ENCODE measurements around the gene RIMKLB. TPM values are rescaled to one million over a fixed set of nuclear protein-coding genes. Genes with fewer than 3 reads are reported as not detected.

RIMKLB gene
- total RNA-seq, 1 donor from 2014 or later: 59.8 TPM

DNA sequence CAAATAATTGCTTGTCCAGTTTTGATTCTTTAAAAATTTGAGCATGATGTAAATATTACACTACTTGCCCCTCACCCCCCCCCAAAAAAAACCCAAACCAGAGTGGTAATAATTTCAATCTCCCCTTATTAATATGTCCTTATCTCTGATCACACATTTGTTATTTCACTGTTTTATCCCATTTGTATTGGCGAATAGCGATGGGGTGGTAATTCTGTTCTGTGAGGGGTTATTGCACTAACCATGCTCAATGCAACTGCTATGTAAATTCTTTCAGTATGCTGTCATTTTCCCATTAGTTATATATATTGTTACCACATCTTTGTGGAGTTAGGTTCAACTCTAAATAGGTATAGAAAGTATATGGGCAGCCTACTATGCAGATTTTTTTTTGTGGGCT lies 1.1 kb downstream of the RIMKLB start:
- DNase-seq (ENCODE audit: extremely low spot score, unreplicated experiment): no peak
- H3K27me3 Mint-ChIP-seq: peaks cover 3% of the 10 kb centered on the region
- H3K36me3 Mint-ChIP-seq: peaks cover 17% of the 10 kb centered on the region
- H3K4me3 Mint-ChIP-seq: peak overlapping the region; percentile 94
- no peaks in the 10 kb centered on the region for H3K9me3 Mint-ChIP-seq
- H3K27ac Mint-ChIP-seq: peak overlapping the region; percentile 90
- TF ChIP-seq, protein P1, sequence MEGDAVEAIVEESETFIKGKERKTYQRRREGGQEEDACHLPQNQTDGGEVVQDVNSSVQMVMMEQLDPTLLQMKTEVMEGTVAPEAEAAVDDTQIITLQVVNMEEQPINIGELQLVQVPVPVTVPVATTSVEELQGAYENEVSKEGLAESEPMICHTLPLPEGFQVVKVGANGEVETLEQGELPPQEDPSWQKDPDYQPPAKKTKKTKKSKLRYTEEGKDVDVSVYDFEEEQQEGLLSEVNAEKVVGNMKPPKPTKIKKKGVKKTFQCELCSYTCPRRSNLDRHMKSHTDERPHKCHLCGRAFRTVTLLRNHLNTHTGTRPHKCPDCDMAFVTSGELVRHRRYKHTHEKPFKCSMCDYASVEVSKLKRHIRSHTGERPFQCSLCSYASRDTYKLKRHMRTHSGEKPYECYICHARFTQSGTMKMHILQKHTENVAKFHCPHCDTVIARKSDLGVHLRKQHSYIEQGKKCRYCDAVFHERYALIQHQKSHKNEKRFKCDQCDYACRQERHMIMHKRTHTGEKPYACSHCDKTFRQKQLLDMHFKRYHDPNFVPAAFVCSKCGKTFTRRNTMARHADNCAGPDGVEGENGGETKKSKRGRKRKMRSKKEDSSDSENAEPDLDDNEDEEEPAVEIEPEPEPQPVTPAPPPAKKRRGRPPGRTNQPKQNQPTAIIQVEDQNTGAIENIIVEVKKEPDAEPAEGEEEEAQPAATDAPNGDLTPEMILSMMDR (conservative IDR thresholded peaks at IDR 0.05): no peak
- peaks cover 4% of the 10 kb centered on the region for H3K4me1 Mint-ChIP-seq (ENCODE audit: unreplicated experiment)

DNA sequence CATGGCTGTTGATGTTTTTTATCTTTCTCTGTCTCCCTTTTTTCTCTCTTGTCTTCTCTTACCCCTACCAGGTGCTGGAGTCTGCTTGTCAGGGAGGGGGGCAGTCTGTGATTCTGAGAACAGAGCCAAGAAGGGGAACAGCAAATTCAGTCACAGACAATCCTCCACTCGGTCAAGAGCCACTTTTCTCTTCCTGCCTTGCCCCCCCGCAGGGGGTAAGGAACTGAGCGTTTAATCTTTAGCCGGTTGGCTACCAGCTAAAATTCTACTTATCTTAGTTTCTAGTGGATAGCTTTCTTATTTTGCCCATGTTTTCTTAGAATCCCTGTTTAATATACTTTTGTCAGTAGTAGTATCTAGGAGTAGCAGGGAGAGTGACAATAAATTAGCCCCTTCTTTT lies 1.9 kb downstream of the RIMKLB start:
- Mint-ChIP-seq H3K4me3 (peak overlapping the region; percentile 83), H3K36me3 (peaks cover 17% of the 10 kb centered on the region), H3K27ac (peak overlapping the region; percentile 75), H3K4me1 (ENCODE audit: unreplicated experiment) (peaks cover 4% of the 10 kb centered on the region), H3K27me3 (peaks cover 3% of the 10 kb centered on the region), H3K9me3 (no peaks in the 10 kb centered on the region)
- TF ChIP-seq, protein P1 (conservative IDR thresholded peaks at IDR 0.05): no peak
- no peak for DNase-seq (ENCODE audit: extremely low spot score, unreplicated experiment)

DNA sequence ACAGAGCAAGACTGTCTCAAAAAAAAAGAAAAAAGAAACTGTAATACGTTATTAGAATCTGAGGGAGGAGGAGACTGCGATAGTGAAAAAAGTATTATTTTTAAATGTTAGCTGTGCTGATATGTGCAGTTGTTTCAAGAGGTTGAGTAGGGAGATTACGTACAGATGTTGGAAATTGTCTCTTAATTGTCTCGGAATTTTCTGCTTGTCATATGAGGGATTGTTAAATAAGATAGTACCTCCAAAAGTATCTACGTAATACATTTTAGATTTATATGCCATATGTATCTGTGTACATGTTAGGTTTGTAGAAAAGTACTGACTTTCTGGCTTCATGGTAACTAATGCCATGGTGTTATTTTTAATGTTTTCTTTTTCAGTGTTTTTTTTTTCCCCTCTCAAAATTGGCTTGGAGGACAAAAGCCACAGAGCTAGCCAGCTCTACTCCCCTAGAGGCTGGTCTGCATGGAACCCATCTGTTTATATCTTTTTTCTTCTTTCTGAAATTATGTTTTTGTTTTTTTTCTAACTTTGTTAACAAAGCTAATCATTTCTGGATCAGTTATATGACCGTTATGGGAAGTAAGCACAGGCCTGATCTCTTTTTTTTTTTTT lies 3.4 kb downstream of the RIMKLB start:
- TF ChIP-seq, protein P1 (conservative IDR thresholded peaks at IDR 0.05): no peak
- Mint-ChIP-seq H3K4me1 (ENCODE audit: unreplicated experiment) (peaks cover 4% of the 10 kb centered on the region), H3K36me3 (peaks cover 17% of the 10 kb centered on the region), H3K27ac (peak overlapping the region; percentile 75), H3K27me3 (peaks cover 3% of the 10 kb centered on the region), H3K9me3 (no peaks in the 10 kb centered on the region), H3K4me3 (peak overlapping the region; percentile 3)
- DNase-seq (ENCODE audit: extremely low spot score, unreplicated experiment): no peak

DNA sequence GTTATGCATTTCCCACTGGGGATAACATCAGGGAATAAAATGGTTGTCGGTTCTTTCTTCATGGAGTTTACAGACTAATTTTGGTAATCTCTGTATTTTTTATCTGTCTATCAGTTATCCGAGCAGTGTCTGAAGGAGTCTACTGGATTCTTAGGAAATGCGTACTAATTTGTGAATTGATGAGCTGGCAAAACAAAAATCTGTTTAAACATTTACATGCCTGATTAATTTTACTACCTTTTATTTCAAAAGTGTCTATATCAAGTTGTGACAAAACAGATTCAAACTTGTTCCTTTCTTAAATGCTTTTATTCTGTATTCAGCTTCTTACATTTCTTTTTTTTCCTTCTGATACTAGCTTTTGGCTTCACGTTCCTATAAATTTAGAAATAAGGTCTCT lies 4.4 kb downstream of the RIMKLB start:
- peak overlapping the region; percentile 63 for H3K27ac Mint-ChIP-seq
- peaks cover 3% of the 10 kb centered on the region for H3K27me3 Mint-ChIP-seq

DNA sequence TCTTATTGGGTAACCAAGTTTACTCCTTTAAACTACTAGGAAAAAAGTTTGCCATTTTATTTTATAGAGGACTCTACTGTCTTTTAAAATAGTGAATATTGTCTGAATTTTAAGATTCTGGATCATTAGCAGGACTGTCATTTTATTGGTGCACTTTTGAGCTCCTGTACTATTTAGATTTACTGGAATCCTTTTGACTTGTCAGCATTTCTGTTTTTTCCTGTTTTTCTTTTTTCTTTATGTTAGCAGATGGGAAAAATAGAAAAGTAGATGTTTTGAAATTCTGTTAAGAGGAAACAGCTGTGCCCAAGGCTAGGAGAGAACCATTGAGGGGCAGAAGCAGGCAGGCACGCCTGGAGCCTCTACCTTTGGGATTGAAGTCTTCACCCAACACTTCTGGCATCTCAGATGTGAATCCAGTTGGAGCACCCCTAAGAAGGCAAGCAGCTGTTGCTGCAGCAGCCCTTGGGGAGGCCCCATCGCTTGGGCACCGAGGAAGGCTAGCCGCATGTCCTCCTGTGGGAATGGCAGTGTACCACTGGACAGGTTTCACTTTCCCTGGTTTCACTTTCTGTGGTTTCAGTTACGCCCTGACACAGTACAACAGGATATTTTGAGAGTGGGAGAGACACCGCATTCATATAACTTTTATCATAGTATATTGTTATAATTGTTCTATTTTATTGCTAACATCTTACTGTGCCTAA lies 11.5 kb downstream of the RIMKLB start:
- TF ChIP-seq, protein P1 (conservative IDR thresholded peaks at IDR 0.05): no peak

More for the DNA sequence above, 4.4 kb downstream of the RIMKLB start:
- Mint-ChIP-seq H3K4me1 (ENCODE audit: unreplicated experiment) (peaks cover 8% of the 10 kb centered on the region), H3K4me3 (no peak overlapping the region), H3K9me3 (no peaks in the 10 kb centered on the region), H3K36me3 (peaks cover 22% of the 10 kb centered on the region)
- DNase-seq (ENCODE audit: extremely low spot score, unreplicated experiment): no peak
- TF ChIP-seq, protein P1 (conservative IDR thresholded peaks at IDR 0.05): no peak

More for the DNA sequence above, 11.5 kb downstream of the RIMKLB start:
- Mint-ChIP-seq H3K27me3 (no peaks in the 10 kb centered on the region), H3K9me3 (no peaks in the 10 kb centered on the region), H3K27ac (peak overlapping the region; percentile 13), H3K36me3 (peaks cover 23% of the 10 kb centered on the region), H3K4me3 (no peak overlapping the region), H3K4me1 (ENCODE audit: unreplicated experiment) (peaks cover 4% of the 10 kb centered on the region)
- no peak for DNase-seq (ENCODE audit: extremely low spot score, unreplicated experiment)
